ENCODE measurements around the gene PPP4R3B.

Gene PPP4R3B

DNA sequence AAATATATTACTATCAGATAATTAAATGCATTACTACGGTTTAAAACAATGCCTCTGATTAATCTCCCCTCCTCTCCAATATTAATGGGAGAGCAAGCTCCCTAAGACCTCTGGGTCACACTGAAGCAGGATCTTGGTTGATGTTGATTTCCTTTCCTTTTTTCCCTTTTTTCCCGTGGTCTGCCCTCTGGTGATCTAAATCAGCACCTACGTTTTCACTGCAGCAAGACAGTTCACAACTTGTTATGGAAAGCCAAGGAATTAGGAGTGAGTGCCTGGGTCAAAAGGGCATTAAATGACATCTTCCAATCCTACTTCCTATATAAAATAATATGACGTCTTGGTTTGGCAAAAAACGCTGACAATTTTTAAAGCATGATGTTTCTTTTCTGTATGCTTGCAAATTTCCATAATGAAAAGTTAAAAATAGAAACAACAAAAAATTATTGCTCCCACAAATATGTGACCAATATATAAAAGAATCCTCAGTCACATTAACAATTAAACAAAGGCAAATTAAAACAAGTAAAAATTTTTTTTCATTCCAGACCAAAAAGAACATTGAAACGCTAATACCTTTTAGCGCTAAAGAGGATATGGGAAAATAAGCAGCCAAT is 105.8 kb downstream of the PPP4R3B start:
- H3K4me3 ChIP-seq (ENCODE audit: low read length), result no peak overlapping the region
- TF ChIP-seq ZNF274 (IDR thresholded peaks at IDR 0.05; ENCODE audit: low read depth, low read length), result no peak

GRCh38 chr2:55502590-55503141 is 114.8 kb downstream of the PPP4R3B start:
- no peak for TF ChIP-seq ZNF274 (IDR thresholded peaks at IDR 0.05; ENCODE audit: low read depth, low read length)
- no peak overlapping the region for H3K4me3 ChIP-seq (ENCODE audit: low read length)

DNA sequence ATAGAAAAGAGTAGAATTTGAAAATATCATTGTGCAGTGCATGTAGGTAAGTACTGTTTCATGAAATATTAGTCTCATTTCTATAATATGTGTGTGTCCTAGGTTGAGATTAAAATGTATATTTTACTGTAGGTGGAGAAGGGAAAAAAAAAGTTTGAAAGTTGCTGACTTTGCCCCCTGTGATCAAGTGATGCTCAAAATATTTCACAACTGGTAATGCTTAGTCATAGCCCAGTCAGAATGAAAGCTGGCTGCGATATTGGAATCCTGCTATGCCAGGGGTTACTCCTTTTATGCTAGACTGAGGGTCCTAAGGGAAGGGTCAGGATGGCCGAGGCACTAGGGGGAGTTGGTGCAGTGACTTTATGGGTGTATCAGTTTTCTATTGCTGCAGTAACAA is 117.4 kb downstream of the PPP4R3B start:
- no peak for TF ChIP-seq ZNF274 (IDR thresholded peaks at IDR 0.05; ENCODE audit: low read depth, low read length)
- no peak overlapping the region for H3K4me3 ChIP-seq (ENCODE audit: low read length)

- TF ChIP-seq ZNF274 (IDR thresholded peaks at IDR 0.05; ENCODE audit: low read depth, low read length), result no peak
- H3K4me3 ChIP-seq (ENCODE audit: low read length), result no peak overlapping the region
These were observed 118.8 kb downstream of the PPP4R3B start for GRCh38 chr2:55498582-55498981.

Measured in GM08714 (cell line).